Activated T-helper 1 cell treated with Interleukin-2 at 50 U/mL for 16 hours (primary cell): ENCODE data around the gene PGM3.
"Not testable (repeated sequence)": the region's sequence is repeated elsewhere in the genome, so short reads cannot be mapped to it uniquely, and the experiment has no call there.

Experiments used
- DNase-seq: peaks from one replicate; pipeline ENCODE4 v3.0.0-alpha.2; 2020; ENCODE audit warnings: low read depth

PGM3 gene

GRCh38 chr6:83192871-83193746, at the start of gene PGM3, which contains the start of gene RWDD2A:
Gene PGM3 (minus strand): TSS chr6:83193265. CDS start chr6:83191012, 2,253 bp downstream.
Gene RWDD2A (plus strand): TSS chr6:83193357. CDS start chr6:83194452, 1,095 bp downstream.
- peak; percentile 85 for DNase-seq

- no peak for DNase-seq
Measured at GRCh38 chr6:83231146-83231545, 38.1 kb upstream of the PGM3 start.

- no peak for DNase-seq
Measured at GRCh38 chr6:83226517-83226916, 33.5 kb upstream of the PGM3 start.

GRCh38 chr6:83221889-83222479, 28.9 kb upstream of the PGM3 start:
- DNase-seq, result no peak

GRCh38 chr6:83221276-83221675, 28.2 kb upstream of the PGM3 start:
- DNase-seq, result no peak

GRCh38 chr6:83220121-83220520, 27.1 kb upstream of the PGM3 start:
- no peak for DNase-seq

- no peak for DNase-seq
Measured at GRCh38 chr6:83218646-83219045, 25.6 kb upstream of the PGM3 start.

- no peak for DNase-seq
Measured at GRCh38 chr6:83216806-83217205, 23.7 kb upstream of the PGM3 start.

GRCh38 chr6:83215131-83216047, 22.3 kb upstream of the PGM3 start:
- DNase-seq, result peak; percentile 13

GRCh38 chr6:83202031-83202430, 9.0 kb upstream of the PGM3 start:
- no peak for DNase-seq

GRCh38 chr6:83199863-83200225, 6.8 kb upstream of the PGM3 start:
- DNase-seq, result no peak

GRCh38 chr6:83199173-83199862, 6.3 kb upstream of the PGM3 start:
- no peak for DNase-seq

GRCh38 chr6:83198486-83199172, 5.6 kb upstream of the PGM3 start:
- no peak for DNase-seq

- peak; percentile 4 for DNase-seq
Measured at GRCh38 chr6:83193747-83194566, 892 bp upstream of the PGM3 start.

- DNase-seq, result no peak
Measured at GRCh38 chr6:83192456-83192855, 609 bp downstream of the PGM3 start.

GRCh38 chr6:83191974-83192373, 1.1 kb downstream of the PGM3 start:
- not testable (repeated sequence) for DNase-seq

- DNase-seq, result no peak
Measured at GRCh38 chr6:83190626-83191025, 2.4 kb downstream of the PGM3 start.

GRCh38 chr6:83188501-83188900, 4.6 kb downstream of the PGM3 start:
- no peak for DNase-seq

GRCh38 chr6:83185096-83185495, 8.0 kb downstream of the PGM3 start:
- no peak for DNase-seq

GRCh38 chr6:83183082-83183828, 9.8 kb downstream of the PGM3 start:
- DNase-seq, result no peak
